HEK293T (cell line): ENCODE results near the gene BASP1.

Experiments
- CTCF ChIA-PET: fragments of 350-600 bp; formaldehyde crosslinking; extraction: SDS; loops from one replicate; lab custom pipeline; 2021; ENCODE audit warnings: antibody characterized with exemption, inconsistent platforms; lab: Yijun Ruan, JAX
- POLR2A ChIA-PET: fragments of 350-600 bp; formaldehyde crosslinking; extraction: SDS; loops from one replicate; lab custom pipeline; 2020; ENCODE audit warnings: antibody characterized with exemption, inconsistent platforms; lab: Yijun Ruan, JAX
- DNase-seq: peaks from one replicate; pipeline ENCODE4 v3.0.0; 2012; ENCODE audit warnings: mixed read lengths; ENCODE audit errors: extremely low spot score
- ARNT ChIP-seq: fragments of 450-650 bp; IDR thresholded peaks from 2 replicates; pipeline ENCODE4 v1.6.1; 2017; ENCODE audit warnings: mild to moderate bottlenecking
- BHLHE40 ChIP-seq: fragments of 450-650 bp; IDR thresholded peaks from 2 replicates; pipeline ENCODE4 v1.6.1; 2016; ENCODE audit warnings: mild to moderate bottlenecking, moderate library complexity, borderline replicate concordance
- CTBP1 ChIP-seq: fragments of 450-650 bp; IDR thresholded peaks from 2 replicates; pipeline ENCODE4 v1.6.1; 2016; ENCODE audit warnings: borderline replicate concordance
- ELF4 ChIP-seq: fragments of 450-650 bp; IDR thresholded peaks from 2 replicates; pipeline ENCODE4 v1.6.1; 2017; ENCODE audit warnings: antibody characterized with exemption
- FOXA1 ChIP-seq: fragments of 450-650 bp; IDR thresholded peaks from 2 replicates; pipeline ENCODE4 v1.6.1; 2016; ENCODE audit warnings: mild to moderate bottlenecking
- FOXK2 ChIP-seq: fragments of 450-650 bp; IDR thresholded peaks from 2 replicates; pipeline ENCODE4 v1.6.1; 2016; ENCODE audit warnings: mild to moderate bottlenecking
- FOXM1 ChIP-seq: fragments of 450-650 bp; IDR thresholded peaks from 2 replicates; pipeline ENCODE4 v1.6.1; 2017; ENCODE audit warnings: mild to moderate bottlenecking, borderline replicate concordance
- HDGF ChIP-seq: fragments of 450-650 bp; IDR thresholded peaks from 2 replicates; pipeline ENCODE4 v1.6.1; 2017; ENCODE audit warnings: antibody characterized with exemption, borderline replicate concordance
- L3MBTL2 ChIP-seq: fragments of 450-650 bp; conservative IDR thresholded peaks from 2 replicates; pipeline ENCODE4 v1.6.1; 2016; ENCODE audit warnings: mild to moderate bottlenecking
- LEF1 ChIP-seq: fragments of 450-650 bp; IDR thresholded peaks from 2 replicates; pipeline ENCODE4 v1.6.1; 2017; ENCODE audit warnings: mild to moderate bottlenecking, borderline replicate concordance
- NFRKB ChIP-seq: fragments of 450-650 bp; IDR thresholded peaks from 2 replicates; pipeline ENCODE4 v1.6.1; 2016; ENCODE audit warnings: mild to moderate bottlenecking, moderate library complexity
- SP1 ChIP-seq: fragments of 450-650 bp; IDR thresholded peaks from 2 replicates; pipeline ENCODE4 v1.6.1; 2017
- SUZ12 ChIP-seq: fragments of 450-650 bp; IDR thresholded peaks from 2 replicates; pipeline ENCODE4 v1.6.1; 2016; ENCODE audit warnings: mild to moderate bottlenecking
- TARDBP ChIP-seq: fragments of 450-650 bp; IDR thresholded peaks from 2 replicates; pipeline ENCODE4 v1.6.1; 2016
- ZNF384 ChIP-seq: fragments of 450-650 bp; IDR thresholded peaks from 2 replicates; pipeline ENCODE4 v1.6.1; 2016
- TF ChIP-seq, protein P1 (sequence below): fragments of 450-650 bp; IDR thresholded peaks from 2 replicates; pipeline ENCODE4 v1.6.1; 2016

The BASP1 gene

GRCh38 chr5:17212996-17213395, 4.4 kb upstream of the BASP1 start:
- no peak for DNase-seq
- TF ChIP-seq CTBP1 (no peak), SUZ12 (no peak), ELF4 (no peak), FOXK2 (no peak), SP1 (no peak), ZNF384 (no peak), HDGF (no peak), BHLHE40 (no peak), FOXA1 (no peak), FOXM1 (no peak), L3MBTL2 (no peak), LEF1 (no peak), TARDBP (no peak), ARNT (no peak), NFRKB (no peak)
- ChIA-PET POLR2A (no interaction called here), CTCF (interaction anchor here (0.6 kb wide), 1 partner anchor 68 kb away, joined by 4 read pairs; no protein-coding TSS in a partner anchor)

DNA sequence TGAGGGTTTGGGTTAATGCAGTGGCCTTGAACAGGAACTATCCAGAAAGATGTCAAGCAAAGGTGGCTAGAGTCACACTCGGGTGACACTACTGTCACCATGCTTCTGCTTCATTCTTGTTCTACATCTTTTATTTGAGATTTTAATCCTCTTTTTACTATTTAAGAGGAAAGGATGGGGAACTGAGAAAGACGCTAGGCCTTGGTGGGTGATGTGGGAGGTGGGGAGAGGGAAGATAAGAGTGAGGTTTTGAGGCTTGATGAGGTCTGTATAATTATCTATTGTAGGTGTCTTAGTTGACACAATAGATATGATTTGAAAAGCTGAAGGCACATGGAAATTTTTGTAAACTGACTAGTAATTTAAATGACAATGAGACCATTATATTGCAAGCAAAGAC, 3.5 kb upstream of the BASP1 start:
- TF ChIP-seq SUZ12 (no peak), ZNF384 (no peak), BHLHE40 (no peak), LEF1 (no peak), ELF4 (no peak), FOXA1 (no peak), ARNT (no peak)
- TF ChIP-seq, protein P1, sequence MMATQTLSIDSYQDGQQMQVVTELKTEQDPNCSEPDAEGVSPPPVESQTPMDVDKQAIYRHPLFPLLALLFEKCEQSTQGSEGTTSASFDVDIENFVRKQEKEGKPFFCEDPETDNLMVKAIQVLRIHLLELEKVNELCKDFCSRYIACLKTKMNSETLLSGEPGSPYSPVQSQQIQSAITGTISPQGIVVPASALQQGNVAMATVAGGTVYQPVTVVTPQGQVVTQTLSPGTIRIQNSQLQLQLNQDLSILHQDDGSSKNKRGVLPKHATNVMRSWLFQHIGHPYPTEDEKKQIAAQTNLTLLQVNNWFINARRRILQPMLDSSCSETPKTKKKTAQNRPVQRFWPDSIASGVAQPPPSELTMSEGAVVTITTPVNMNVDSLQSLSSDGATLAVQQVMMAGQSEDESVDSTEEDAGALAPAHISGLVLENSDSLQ: no peak
- no peak for DNase-seq
- CTCF ChIA-PET: interaction anchor here (0.8 to 3.8 kb wide), 3 partner anchors 24 to 1091 kb away, joined by 3 to 41 read pairs (median 4); no protein-coding TSS in a partner anchor
- POLR2A ChIA-PET: no interaction called here

DNA sequence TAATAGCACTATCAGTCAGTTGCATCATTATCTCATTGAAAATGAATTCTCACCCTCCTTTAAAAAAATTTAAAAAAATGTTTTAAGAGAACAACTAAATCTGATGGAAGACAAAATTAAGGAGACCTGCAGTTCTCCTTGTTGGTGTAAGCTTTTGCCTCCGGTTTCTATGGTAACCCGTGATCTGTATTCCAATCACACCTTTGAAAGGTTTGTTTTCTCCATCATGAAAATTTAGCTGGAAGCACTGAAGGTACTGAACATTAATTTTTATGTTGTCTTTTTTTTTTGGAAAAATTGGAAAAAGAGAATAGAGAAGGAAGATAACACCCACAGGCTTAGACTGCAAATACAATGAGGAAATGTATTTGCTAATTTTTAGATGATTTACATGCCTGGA, 2.5 kb upstream of the BASP1 start:
- POLR2A ChIA-PET: no interaction called here

GRCh38 chr5:17215361-17215760, 2.1 kb upstream of the BASP1 start:
- DNase-seq: no peak
- CTCF ChIA-PET: interaction anchor here (0.6 to 3.8 kb wide), 21 partner anchors 14 to 1126 kb away, joined by 3 to 41 read pairs (median 5); no protein-coding TSS in a partner anchor
- TF ChIP-seq L3MBTL2 (no peak), ARNT (no peak), TARDBP (no peak), LEF1 (no peak), ZNF384 (no peak), SP1 (no peak), FOXM1 (no peak), HDGF (no peak), BHLHE40 (no peak), FOXK2 (no peak), FOXA1 (no peak), NFRKB (no peak), CTBP1 (no peak), SUZ12 (no peak), ELF4 (no peak)
- TF ChIP-seq, protein P1: no peak
- POLR2A ChIA-PET: interaction anchor here (1.0 to 2.6 kb wide), 4 partner anchors 111 to 187 kb away, joined by 3 to 9 read pairs (median 3); no protein-coding TSS in a partner anchor

More for the DNA sequence above, 2.5 kb upstream of the BASP1 start:
- DNase-seq: no peak
- TF ChIP-seq ZNF384 (no peak), TARDBP (no peak), SUZ12 (no peak), ELF4 (no peak), NFRKB (no peak), FOXK2 (no peak), SP1 (no peak), BHLHE40 (no peak), CTBP1 (no peak), HDGF (no peak)
- TF ChIP-seq, protein P1: no peak
- CTCF ChIA-PET: interaction anchor here (0.7 to 3.8 kb wide), 5 partner anchors 25 to 1090 kb away, joined by 3 to 41 read pairs (median 7); no protein-coding TSS in a partner anchor

DNA sequence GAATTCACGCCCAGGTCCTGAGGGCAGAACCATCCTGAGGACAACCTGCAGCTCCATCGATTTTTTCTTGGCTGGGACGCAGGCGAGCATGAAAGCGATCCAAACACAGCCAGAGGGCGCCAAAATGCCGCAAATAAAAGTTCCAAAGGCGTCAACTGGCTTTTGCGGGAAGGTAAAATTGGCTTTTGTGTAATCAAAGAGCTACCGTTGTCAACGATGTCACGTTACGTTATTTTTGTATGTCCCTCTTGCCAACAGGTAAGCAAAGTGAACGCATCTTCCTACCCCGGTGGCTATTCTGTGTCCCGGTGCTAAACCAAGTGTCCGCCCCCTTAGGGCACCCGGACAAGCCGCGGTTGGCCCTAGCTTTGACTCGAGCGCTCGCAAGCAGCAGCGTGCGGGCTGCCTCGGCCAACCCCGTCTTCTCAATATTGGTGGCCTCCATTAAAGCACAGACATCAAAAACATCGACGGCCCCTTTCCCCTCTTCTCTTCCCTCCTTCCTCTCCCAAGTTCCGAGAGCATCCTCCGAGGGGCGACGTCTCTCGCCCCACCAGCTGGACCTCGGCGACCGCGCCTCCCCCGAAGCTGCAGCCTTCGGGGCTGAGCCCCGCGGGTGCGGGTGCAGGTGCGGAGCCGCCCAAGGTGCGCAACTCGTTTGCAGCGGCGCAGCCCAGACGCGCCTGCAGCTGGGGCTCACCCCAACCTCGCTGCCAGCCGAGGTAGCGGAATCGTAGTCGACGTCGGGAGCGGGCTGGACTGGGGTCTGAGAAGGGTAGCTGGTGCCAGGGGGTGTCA, 1.1 kb upstream of the BASP1 start:
- DNase-seq: peak; percentile 68
- POLR2A ChIA-PET: interaction anchor here (0.7 to 2.6 kb wide), 7 partner anchors 88 to 232 kb away, joined by 3 to 9 read pairs (median 3); no protein-coding TSS in a partner anchor
- CTCF ChIA-PET: interaction anchor here (0.5 to 3.8 kb wide), 32 partner anchors 9 to 1475 kb away, joined by 3 to 41 read pairs (median 5); no protein-coding TSS in a partner anchor
- TF ChIP-seq HDGF: no peak
- TF ChIP-seq L3MBTL2: peak; percentile 84

- POLR2A ChIA-PET: interaction anchor here (0.7 to 2.6 kb wide), 6 partner anchors 87 to 232 kb away, joined by 3 to 9 read pairs (median 4); no protein-coding TSS in a partner anchor
- CTCF ChIA-PET: interaction anchor here (0.7 to 3.8 kb wide), 14 partner anchors 12 to 1474 kb away, joined by 3 to 41 read pairs (median 6); no protein-coding TSS in a partner anchor
- peak; percentile 11 for DNase-seq
- TF ChIP-seq CTBP1 (no peak), SP1 (no peak), ARNT (no peak)
Measured at GRCh38 chr5:17216974-17217492, 398 bp upstream of the BASP1 start.
